Measurements from ENCODE around the gene SLC25A6. TPM values are rescaled to one million over a fixed set of nuclear protein-coding genes. Genes with fewer than 3 reads are reported as not detected.

Gene SLC25A6
- total and polyA plus RNA-seq, 2 donors from 2014 or later: 357 to 654 TPM

- intact Hi-C loops (cut with DNase I): no loop called here
- H3K4me1 ChIP-seq (ENCODE audit: control insufficient read depth in 2 of 3, insufficient read depth in 2 of 3, low read depth in 1 of 3, low read length in 3 of 3): no peaks in the 10 kb centered on the region
- peaks cover 0 to 9% (median 4%) of the 10 kb centered on the region in 3 donors for H3K9me3 ChIP-seq (ENCODE audit: control insufficient read depth in 2 of 3, insufficient read depth in 1 of 3, low read length in 3 of 3)
- no peak overlapping the region for H3K9ac ChIP-seq (ENCODE audit: low read length in 3 of 3)
- FAIRE-seq: no peak
- H3K27me3 ChIP-seq (ENCODE audit: control insufficient read depth, insufficient read depth, low read length): no peaks in the 10 kb centered on the region
- no peak overlapping the region for H3K27ac ChIP-seq (ENCODE audit: low read depth in 2 of 2, low read length in 2 of 2)
- H3K36me3 ChIP-seq (ENCODE audit: control insufficient read depth in 2 of 3, insufficient read depth in 3 of 3, low read length in 3 of 3): peaks cover 12 to 21% (median 19%) of the 10 kb centered on the region in 3 donors
- no peak overlapping the region for H3K4me3 ChIP-seq (ENCODE audit: low read length in 3 of 3)
- DNase-seq: peak in 1 of 5 donors; percentile 35
- no peak for TF ChIP-seq CTCF (IDR thresholded peaks at IDR 0.05; ENCODE audit: borderline replicate concordance, extremely low read depth, insufficient read depth)
Observed at GRCh38 chrX:1421433-1422134, 29.7 kb upstream of the SLC25A6 start.

GRCh38 chrX:1420371-1420770 is 28.5 kb upstream of the SLC25A6 start:
- peaks cover 16 to 26% (median 20%) of the 10 kb centered on the region in 3 donors for H3K36me3 ChIP-seq (ENCODE audit: control insufficient read depth in 2 of 3, insufficient read depth in 3 of 3, low read length in 3 of 3)
- peak in 1 of 5 donors; percentile 68 for DNase-seq

GRCh38 chrX:1419545-1420355 is 27.8 kb upstream of the SLC25A6 start:
- no peak overlapping the region for H3K27ac ChIP-seq (ENCODE audit: low read depth in 2 of 2, low read length in 2 of 2)
- no peaks in the 10 kb centered on the region for H3K27me3 ChIP-seq (ENCODE audit: control insufficient read depth, insufficient read depth, low read length)
- DNase-seq (peak in 1 of 5 donors; percentile 72), FAIRE-seq (no peak)
- no peaks in the 10 kb centered on the region for H3K4me1 ChIP-seq (ENCODE audit: control insufficient read depth in 2 of 3, insufficient read depth in 2 of 3, low read depth in 1 of 3, low read length in 3 of 3)
- no peak overlapping the region for H3K9ac ChIP-seq (ENCODE audit: low read length in 3 of 3)
- H3K36me3 ChIP-seq (ENCODE audit: control insufficient read depth in 2 of 3, insufficient read depth in 3 of 3, low read length in 3 of 3): peaks cover 13 to 22% (median 19%) of the 10 kb centered on the region in 3 donors
- H3K9me3 ChIP-seq (ENCODE audit: control insufficient read depth in 2 of 3, insufficient read depth in 1 of 3, low read length in 3 of 3): peaks cover 0 to 9% (median 4%) of the 10 kb centered on the region in 3 donors
- intact Hi-C loops (cut with DNase I): no loop called here
- no peak overlapping the region for H3K4me3 ChIP-seq (ENCODE audit: low read length in 3 of 3)
- no peak for TF ChIP-seq CTCF (IDR thresholded peaks at IDR 0.05; ENCODE audit: borderline replicate concordance, extremely low read depth, insufficient read depth)

More at GRCh38 chrX:1420371-1420770, 28.5 kb upstream of the SLC25A6 start:
- no peak for TF ChIP-seq CTCF (IDR thresholded peaks at IDR 0.05; ENCODE audit: borderline replicate concordance, extremely low read depth, insufficient read depth)
- Histone ChIP-seq H3K4me1 (ENCODE audit: control insufficient read depth in 2 of 3, insufficient read depth in 2 of 3, low read depth in 1 of 3, low read length in 3 of 3) (no peaks in the 10 kb centered on the region), H3K27ac (ENCODE audit: low read depth in 2 of 2, low read length in 2 of 2) (no peak overlapping the region), H3K4me3 (ENCODE audit: low read length in 3 of 3) (no peak overlapping the region), H3K27me3 (ENCODE audit: control insufficient read depth, insufficient read depth, low read length) (no peaks in the 10 kb centered on the region), H3K9me3 (ENCODE audit: control insufficient read depth in 2 of 3, insufficient read depth in 1 of 3, low read length in 3 of 3) (peaks cover 0 to 9% (median 4%) of the 10 kb centered on the region in 3 donors), H3K9ac (ENCODE audit: low read length in 3 of 3) (no peak overlapping the region)
- no peak for FAIRE-seq
- intact Hi-C loops (cut with DNase I): no loop called here

All from kidney (tissue), 14 donors.